GM08714 (cell line): ENCODE results near the gene DUSP16.

Experiments used
- H3K4me3 ChIP-seq: fragments of 200-500 bp; sonication (Bioruptor generic); 2 replicates; pipeline ENCODE4 v1.5.1; 2014; ENCODE audit warnings: mild to moderate bottlenecking, low read length, inconsistent platforms
- ZNF274 ChIP-seq: IDR thresholded peaks from 2 replicates; pipeline ENCODE4 v1.6.1; 2012; ENCODE audit warnings: mild to moderate bottlenecking, low read depth, low read length

The DUSP16 gene

GRCh38 chr12:12470751-12471306 is 91.8 kb downstream of the DUSP16 start:
- no peak for TF ChIP-seq ZNF274

GRCh38 chr12:12469386-12469785 is 93.3 kb downstream of the DUSP16 start:
- H3K4me3 ChIP-seq = no peak overlapping the region
- no peak for TF ChIP-seq ZNF274

More at GRCh38 chr12:12470751-12471306, 91.8 kb downstream of the DUSP16 start:
- no peak overlapping the region for H3K4me3 ChIP-seq

GRCh38 chr12:12468575-12468974 is 94.1 kb downstream of the DUSP16 start:
- no peak for TF ChIP-seq ZNF274

GRCh38 chr12:12467688-12468261 is 94.9 kb downstream of the DUSP16 start:
- TF ChIP-seq ZNF274 = no peak
- no peak overlapping the region for H3K4me3 ChIP-seq

More at GRCh38 chr12:12468575-12468974, 94.1 kb downstream of the DUSP16 start:
- no peak overlapping the region for H3K4me3 ChIP-seq

GRCh38 chr12:12467264-12467663 is 95.4 kb downstream of the DUSP16 start:
- no peak overlapping the region for H3K4me3 ChIP-seq
- TF ChIP-seq ZNF274 = no peak

GRCh38 chr12:12466157-12466556 is 96.5 kb downstream of the DUSP16 start:
- no peak overlapping the region for H3K4me3 ChIP-seq
- no peak for TF ChIP-seq ZNF274

- H3K4me3 ChIP-seq = no peak overlapping the region
- TF ChIP-seq ZNF274 = no peak
Observed at GRCh38 chr12:12465522-12465921, 97.1 kb downstream of the DUSP16 start.

GRCh38 chr12:12461923-12462315 is 100.7 kb downstream of the DUSP16 start:
- TF ChIP-seq ZNF274 = no peak
- H3K4me3 ChIP-seq = no peak overlapping the region

- no peak overlapping the region for H3K4me3 ChIP-seq
- TF ChIP-seq ZNF274 = no peak
Observed at GRCh38 chr12:12460935-12461922, 101.4 kb downstream of the DUSP16 start.

- no peak for TF ChIP-seq ZNF274
- H3K4me3 ChIP-seq = no peak overlapping the region
Observed at GRCh38 chr12:12456637-12457036, 106.0 kb downstream of the DUSP16 start.

- no peak for TF ChIP-seq ZNF274
Observed at GRCh38 chr12:12454315-12454714, 108.3 kb downstream of the DUSP16 start.

GRCh38 chr12:12453635-12454034 is 109.0 kb downstream of the DUSP16 start:
- TF ChIP-seq ZNF274 = no peak
- H3K4me3 ChIP-seq = no peak overlapping the region

More at GRCh38 chr12:12454315-12454714, 108.3 kb downstream of the DUSP16 start:
- H3K4me3 ChIP-seq = no peak overlapping the region

- no peak for TF ChIP-seq ZNF274
- no peak overlapping the region for H3K4me3 ChIP-seq
Observed at GRCh38 chr12:12452326-12452902, 110.2 kb downstream of the DUSP16 start.

GRCh38 chr12:12451098-12451497 is 111.6 kb downstream of the DUSP16 start:
- no peak overlapping the region for H3K4me3 ChIP-seq
- no peak for TF ChIP-seq ZNF274
